Hepatocyte (in vitro differentiated cells): ENCODE data around the gene PLEKHG3.

Experiments used
- CTCF ChIP-seq: fragments of 200-600 bp; sonication (generic); IDR thresholded peaks from 2 replicates; pipeline ENCODE4 v1.5.1; 2016; ENCODE audit warnings: antibody characterized with exemption, mild to moderate bottlenecking; ENCODE audit not compliant: poor library complexity
- EZH2 ChIP-seq: fragments of 200-600 bp; sonication (generic); IDR thresholded peaks from 2 replicates; pipeline ENCODE4 v1.6.1; 2016; ENCODE audit warnings: antibody characterized with exemption, mild to moderate bottlenecking, borderline replicate concordance
- EZH2phosphoT487 ChIP-seq: fragments of 200-600 bp; sonication (generic); IDR thresholded peaks from one replicate; pipeline ENCODE4 v1.6.1; 2018; ENCODE audit warnings: antibody characterized with exemption, mild to moderate bottlenecking, low read depth, moderate library complexity; ENCODE audit not compliant: unreplicated experiment, severe bottlenecking

GRCh38 chr14:64709126-64709525 is 4.9 kb downstream of the PLEKHG3 start:
- TF ChIP-seq CTCF (no peak), EZH2phosphoT487 (no peak), EZH2 (no peak)
